SHP77 treated with DMSO at 0.1 percent for 48 hours (cell line): Measurements from ENCODE around the gene GAS1.

Experiments used
- DNase-seq: peaks from one replicate; lab custom pipeline; 2025; lab: John Stamatoyannopoulos, UW

The GAS1 gene

DNA sequence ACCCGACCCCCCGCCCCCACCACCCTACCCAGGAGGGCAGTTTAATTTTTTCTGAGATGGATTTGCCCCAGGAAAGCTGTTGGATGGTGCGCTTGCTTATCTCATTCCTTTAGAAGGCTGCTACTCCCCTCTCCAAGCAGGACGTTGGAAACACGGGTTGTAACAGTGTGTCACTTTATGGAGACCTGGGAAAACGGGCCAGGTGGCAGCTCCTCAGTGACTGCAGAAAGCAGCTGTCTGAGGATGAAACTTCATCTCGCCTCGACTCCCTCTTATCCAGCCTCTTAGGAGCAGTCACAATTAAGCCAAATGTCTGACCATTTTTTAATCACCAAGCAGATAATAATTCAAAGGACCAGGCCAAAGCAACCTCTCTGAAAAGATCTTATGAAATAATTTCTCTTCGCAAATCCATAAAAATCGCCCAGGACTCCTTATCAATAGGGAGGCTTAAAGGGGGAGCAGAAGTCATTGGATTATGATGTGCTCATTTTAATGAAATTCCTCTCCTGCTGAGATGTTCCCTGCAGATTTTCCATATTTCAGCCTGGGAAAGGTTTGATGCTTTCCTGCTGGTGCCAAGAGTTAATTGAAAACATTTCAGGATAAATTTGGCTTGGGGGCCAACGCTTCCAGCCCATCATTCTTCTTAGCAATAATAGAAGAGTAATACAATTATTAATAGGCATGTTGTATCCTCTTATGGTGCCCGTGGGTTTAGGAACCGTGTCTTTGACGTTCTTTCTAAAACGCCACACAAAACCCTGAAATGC is 26.0 kb downstream of the GAS1 start:
- DNase-seq: no peak

DNA sequence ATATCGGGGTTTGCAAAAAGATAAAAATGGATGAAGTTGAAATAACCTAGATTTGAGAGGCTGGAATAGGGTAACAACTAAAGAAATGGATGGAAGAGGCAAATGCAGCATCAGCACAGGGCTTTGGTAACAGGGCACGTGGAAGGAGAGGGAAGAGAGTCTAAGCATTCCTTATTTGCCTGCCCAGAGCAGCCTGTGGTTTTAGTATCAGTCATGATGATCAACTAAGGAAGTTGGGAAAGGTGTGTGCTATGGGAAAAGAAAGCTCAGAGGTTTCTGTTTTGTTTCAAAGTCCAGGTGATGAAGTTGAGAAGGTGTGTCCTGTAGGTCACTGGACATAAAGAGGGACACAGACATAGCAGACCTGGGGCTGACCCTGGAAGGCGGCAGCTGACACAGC is 28.8 kb downstream of the GAS1 start:
- DNase-seq: no peak

DNA sequence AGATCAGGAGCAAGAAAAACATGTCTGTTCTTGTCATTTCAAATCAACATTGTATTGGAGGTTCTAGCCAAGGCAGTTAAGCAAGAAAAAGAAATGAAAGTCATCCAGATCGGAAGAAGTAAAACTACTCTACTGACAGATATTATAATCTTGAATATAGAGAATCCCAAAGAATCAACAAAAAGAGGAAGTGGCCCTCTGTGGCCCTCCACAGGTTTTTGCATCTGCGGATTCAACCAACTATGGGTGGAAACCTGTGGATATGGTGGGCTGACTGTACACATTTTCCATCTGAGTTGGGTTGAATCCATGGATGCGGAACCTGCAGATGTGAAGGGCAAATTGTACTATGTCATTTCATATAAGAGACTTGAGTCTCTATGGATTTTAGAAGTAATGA is 35.1 kb downstream of the GAS1 start:
- no peak for DNase-seq

DNA sequence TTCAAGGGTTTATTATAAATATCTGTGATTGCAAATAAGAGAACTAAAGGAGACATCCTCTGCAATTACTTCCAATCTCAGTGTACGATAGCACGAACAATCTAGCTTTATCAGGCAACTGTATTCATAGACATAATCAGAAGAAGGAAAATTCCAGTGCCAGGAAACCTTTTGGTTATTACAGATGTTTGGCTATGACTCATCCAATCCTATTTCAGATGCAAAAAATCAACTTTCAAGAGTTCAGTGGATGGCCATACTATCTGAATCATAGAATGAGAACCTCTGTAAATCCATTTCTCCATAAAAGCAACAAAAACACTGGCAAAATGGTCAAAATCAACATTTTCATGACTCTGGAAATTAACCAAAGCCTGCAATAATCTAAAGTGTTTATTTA is 37.9 kb downstream of the GAS1 start:
- DNase-seq: no peak

DNA sequence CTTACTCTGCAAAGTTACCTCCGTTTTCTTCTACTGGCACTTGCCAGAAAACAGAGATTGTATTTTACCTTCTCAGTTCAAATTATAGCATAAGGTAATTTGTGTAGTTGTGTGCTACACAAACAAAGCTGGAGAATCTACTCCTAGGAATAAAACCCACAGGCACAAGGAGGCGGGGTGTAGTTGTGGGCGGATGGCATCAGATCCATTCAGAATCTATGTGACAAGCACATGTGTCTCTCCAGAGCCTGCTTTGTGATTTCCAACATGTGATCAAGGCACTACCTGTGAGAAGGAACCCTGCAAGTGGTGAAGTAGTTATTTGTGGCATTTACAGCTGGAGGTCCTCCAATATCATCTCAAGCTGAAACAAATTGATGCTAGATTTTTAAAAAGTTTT is 39.0 kb downstream of the GAS1 start:
- no peak for DNase-seq

DNA sequence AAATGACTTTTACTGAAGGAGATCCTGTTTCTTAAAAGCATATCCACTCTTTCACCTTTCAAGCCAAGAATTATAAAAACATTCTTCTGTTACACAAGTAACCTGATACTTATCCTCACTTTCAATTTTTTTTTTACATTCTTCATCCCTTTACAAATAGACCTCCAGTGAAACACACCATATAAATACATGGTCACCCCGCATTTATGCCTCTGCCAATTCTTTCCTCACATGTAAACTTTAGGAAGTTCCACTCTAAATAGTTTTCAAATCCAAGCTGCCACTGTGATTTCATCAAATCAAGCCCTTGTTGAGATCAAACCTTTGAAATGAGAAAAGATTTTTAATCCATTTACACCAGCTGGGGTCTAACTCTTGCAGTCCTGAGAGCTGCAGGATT is 40.0 kb downstream of the GAS1 start:
- DNase-seq: no peak

DNA sequence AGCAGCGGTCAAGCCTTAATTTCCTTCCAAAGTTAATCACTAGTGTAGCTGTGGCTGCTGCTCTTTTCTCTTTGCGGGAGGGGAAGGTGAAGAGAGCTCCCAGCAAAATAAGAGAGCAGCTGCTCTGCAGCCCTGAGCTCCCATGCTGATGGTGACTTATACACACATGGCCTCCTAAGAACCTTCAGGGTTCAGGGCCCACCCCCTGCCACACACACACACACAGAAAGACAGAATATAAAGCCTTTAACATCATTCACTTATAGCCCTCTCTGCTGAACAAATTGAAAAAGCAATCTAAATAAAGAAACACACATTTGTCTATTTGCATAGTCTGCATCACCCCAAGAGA is 43.6 kb downstream of the GAS1 start:
- no peak for DNase-seq

DNA sequence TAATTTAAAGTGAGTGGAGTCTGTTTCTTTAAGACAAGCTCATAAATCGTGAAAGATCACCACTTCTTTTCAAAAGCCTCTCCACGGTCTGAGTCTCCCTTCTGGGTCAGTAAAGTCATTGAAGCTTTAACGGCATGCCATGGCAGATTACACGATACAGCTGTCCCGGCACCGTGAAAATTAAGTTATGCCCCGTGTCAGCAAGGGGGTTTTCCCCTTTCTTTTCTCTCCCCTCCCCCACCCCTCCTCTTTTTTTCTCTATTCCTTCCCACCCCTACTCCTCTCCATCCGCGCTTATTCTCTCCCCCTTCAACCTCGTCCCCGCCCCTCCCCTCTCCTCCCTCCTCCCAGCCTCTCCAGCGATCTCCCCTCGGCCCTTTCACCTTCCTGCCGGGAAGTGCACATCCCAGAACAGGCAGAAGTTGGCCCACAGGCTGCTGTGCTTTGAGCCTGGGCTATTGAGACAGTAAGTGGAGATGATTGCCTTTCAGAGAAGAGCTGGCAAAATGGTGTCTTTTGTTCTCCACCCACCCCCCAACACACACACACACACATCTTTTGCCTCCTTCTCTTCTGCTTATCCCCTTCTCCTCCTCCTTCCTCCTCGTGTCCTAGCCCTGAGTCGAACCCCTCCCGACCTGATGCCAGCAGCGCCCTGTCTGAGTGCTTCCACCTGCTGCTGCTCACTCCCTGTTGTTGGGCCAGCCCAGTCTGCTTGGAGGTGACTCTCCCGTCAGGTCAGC is 44.1 kb downstream of the GAS1 start:
- no peak for DNase-seq

DNA sequence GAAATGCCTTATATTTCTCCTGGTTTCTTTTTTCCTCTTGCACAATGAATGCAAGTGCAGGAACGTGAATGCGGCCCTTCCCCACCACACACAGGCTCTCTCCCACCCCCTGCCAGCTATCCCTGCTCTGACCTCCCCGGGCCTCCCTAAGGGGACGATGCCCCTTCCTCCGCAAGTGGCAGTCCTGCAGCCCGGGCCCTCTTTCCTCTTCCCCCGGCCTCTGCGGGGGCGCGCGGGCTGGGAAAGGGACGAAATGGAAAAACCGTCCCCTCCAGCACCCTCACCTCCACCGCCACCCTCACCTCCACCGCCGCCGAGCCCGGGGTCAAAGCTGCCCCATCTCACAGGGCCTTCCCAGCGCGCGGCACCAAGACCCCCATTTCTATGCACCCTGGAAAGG is 44.7 kb downstream of the GAS1 start:
- DNase-seq: no peak

DNA sequence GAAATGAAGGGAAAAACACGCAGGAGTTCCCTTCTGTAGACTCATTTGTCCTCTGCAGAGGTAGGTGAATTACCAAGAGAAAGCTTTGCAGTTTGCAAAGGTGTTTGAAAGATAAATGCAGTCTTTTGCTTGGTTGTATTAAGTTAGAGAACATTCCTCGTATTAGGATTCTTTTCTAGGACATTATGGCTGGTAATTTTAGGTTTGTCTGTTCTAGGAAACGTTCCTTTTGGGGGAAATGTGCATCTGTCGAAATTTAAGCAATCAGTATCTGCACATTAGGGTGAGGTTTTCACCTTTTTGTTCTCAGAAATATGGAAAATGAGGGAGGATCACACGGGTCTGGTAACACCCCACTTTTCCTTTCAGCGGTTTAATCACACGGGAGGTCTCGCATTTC is 45.1 kb downstream of the GAS1 start:
- no peak for DNase-seq

DNA sequence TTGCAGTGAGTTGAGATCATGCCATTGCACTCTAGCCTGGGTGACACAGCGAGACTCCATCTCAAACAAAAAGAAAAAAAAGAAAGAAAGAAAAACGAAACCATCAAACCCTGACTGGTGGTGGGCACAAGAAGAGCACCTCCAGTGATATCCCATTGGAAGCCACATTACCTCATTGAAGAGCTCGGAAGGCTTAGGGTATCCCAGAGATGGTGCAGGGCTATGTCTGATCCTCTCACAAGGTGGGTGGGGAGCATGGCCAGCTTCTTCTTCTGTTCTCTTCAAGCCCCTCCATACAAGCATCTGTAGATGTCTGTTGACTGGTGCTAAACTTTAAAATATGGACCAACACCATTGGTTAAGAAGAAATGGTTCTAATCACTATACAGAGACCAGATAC is 45.8 kb downstream of the GAS1 start:
- no peak for DNase-seq
